D341Med (cell line): ENCODE results near the gene ST6GALNAC1.
A peak's percentile ranks its signal among the peaks of the same experiment; 100 is the strongest.
"Not testable (repeated sequence)": the region's sequence is repeated elsewhere in the genome, so short reads cannot be mapped to it uniquely, and the experiment has no call there.

ENCODE experiments used
- DNase-seq: peaks from one replicate; pipeline ENCODE4 v3.0.0; 2012; ENCODE audit warnings: low spot score

The ST6GALNAC1 gene

GRCh38 chr17:76642032-76642561 lies 1.5 kb downstream of the ST6GALNAC1 start:
- no peak for DNase-seq

DNA sequence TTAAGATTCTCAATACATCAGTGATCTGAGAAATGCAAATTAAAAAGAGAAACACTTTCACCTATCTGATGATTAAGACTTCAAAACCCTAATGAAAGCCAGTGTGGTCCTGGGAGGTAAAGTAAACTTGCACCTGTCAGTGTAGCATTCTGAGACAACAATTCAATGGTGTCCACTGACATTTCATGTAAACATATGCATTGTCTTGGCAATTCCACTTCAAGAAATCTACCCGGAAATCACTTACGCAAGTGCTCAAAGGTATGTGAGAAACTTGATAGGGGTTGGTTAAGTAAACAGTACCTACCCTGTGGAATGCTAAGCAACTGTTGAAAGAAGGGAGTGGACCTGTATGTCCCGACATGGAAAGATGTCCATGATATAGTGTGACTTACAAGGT lies 2.1 kb downstream of the ST6GALNAC1 start:
- DNase-seq, result no peak

GRCh38 chr17:76640550-76641380 lies 2.8 kb downstream of the ST6GALNAC1 start:
- DNase-seq, result no peak

DNA sequence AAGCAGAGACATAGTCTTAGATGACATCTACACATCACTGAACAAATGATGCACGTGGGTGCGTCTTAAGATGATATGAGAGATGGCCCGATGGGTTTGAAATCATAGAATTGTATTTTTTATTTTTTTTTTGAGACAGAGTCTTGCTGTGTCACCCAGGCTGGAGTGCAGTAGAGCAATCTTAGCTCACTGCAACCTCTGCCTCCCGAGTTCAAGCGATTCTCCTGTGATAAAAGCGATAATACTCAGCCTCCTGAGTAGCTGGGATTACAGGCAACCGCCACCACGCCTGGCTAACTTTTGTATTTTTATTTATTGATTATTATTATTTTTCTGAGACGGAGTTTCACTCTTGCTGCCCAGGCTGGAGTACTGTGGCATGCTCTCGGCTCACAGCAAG lies 5.3 kb downstream of the ST6GALNAC1 start:
- no peak for DNase-seq

DNA sequence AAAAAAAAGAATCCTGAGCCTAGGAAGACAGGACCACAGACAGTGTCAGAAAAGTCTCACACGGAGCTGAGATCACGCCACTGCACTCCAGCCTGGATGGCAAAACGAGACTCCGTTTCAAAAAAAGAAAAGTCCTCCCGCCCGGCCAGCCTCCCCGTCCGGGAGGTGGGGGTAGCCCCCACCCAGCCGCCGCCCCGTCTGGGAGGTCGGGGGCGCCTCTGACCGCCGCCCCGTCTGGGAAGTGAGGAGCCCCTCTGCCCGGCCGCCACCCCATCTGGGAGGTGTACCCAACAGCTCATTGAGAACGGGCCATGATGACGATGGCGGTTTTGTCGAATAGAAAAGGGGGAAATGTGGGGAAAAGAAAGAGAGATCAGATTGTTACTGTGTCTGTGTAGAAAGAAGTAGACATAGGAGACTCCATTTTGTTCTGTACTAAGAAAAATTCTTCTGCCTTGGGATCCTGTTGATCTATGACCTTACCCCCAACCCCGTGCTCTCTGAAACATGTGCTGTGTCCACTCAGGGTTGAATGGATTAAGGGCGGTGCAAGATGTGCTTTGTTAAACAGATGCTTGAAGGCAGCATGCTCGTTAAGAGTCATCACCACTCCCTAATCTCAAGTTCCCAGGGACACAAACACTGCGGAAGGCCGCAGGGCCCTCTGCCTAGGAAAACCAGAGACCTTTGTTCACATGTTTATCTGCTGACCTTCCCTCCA lies 6.9 kb downstream of the ST6GALNAC1 start:
- DNase-seq, result not testable (repeated sequence)

- no peak for DNase-seq
Measured at GRCh38 chr17:76635659-76636360, 7.7 kb downstream of the ST6GALNAC1 start.

- no peak for DNase-seq
Measured at GRCh38 chr17:76635039-76635438, 8.5 kb downstream of the ST6GALNAC1 start.

DNA sequence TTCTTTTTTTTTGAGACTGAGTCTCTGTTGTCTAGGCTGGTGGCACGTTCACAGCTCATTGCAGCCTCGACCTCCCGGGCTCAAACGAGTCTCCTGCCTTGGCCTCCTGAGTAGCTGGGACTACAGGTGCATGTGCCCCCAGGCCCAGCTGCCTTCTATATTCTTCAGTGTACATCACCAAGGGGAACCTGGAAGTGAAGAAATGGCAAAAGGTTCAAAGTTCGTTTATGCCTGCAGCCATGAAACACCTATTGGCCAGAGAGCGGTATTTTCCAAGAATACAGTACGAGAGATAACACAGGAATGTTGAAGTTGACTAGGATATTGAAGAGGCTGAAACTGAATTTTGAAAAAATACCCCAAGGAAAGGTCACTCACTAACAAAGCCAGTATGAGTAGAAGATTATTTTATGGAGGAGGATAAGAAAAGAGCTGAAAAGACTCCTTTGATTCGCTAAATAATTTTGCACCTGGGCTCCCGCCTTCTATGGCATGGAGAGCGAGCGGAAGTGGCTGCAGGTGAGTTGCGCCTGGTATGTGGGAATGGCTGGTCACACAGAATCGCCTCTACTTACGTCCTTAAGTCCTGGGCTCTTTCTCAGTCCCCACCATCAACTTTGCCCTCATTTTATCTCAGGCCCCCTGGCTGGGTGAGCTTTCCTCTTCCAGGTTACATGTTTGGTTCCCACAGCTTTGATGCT lies 9.8 kb downstream of the ST6GALNAC1 start:
- no peak for DNase-seq

- no peak for DNase-seq
Measured at GRCh38 chr17:76631821-76632565, 11.6 kb downstream of the ST6GALNAC1 start.

DNA sequence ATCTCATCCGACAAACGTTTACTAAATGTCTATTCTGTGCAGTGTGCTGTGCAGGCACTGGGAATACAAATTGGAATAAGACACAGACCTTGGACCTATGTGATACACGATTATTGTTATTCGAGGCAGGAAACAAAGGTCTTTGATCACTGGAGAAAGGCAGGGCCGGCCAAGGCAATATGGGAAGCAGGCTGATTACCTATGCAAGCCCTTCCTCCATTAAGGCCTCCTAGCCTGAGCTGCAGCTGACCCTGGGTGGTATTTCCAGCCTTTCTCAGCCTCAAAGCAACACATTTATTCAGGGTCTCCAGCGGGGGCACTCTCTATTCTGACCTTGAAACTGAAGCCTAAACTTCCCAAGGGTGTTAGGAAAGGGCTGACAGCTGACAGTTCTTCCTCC lies 13.4 kb downstream of the ST6GALNAC1 start:
- no peak for DNase-seq

DNA sequence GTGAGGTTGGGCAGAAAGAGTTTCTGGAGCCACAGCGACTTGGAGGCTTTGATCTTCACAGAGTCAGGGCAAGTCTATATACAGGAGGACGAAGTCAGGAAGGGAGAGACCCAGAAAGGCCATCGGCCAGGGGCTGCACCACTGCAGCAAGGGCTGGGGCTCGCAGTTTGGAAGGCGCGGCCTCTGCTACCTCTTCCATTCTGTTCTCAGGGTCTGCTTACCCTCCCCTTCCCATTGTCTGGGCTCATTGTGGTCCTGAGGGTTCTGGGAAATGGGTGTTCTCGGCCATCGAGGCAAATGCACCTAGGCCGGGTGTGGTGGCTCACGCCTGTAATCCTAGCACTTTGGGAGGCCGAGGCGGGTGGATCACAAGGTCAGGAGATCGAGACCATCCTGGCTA lies 16.0 kb downstream of the ST6GALNAC1 start:
- DNase-seq, result no peak

DNA sequence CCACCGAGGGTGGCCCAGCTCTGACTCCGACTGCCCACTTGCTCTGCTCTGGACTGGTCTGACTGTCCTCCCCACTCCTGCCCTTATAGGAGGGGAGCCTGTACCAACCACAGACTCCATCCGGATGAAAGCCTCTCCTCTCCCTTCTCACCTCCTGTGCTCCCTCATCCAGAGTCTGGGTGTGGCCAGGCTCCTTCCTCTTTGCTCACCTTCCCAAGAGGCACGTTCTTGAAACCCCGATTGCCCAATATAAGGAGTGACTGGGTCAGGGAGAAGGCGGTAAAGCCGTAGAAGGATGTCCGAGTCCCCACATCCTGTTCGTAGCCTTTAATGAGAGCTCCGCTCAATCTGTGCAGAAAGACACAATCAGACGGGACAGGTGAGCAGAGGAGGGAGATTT lies 17.1 kb downstream of the ST6GALNAC1 start:
- no peak for DNase-seq

GRCh38 chr17:76625496-76625895 lies 18.1 kb downstream of the ST6GALNAC1 start:
- no peak for DNase-seq

DNA sequence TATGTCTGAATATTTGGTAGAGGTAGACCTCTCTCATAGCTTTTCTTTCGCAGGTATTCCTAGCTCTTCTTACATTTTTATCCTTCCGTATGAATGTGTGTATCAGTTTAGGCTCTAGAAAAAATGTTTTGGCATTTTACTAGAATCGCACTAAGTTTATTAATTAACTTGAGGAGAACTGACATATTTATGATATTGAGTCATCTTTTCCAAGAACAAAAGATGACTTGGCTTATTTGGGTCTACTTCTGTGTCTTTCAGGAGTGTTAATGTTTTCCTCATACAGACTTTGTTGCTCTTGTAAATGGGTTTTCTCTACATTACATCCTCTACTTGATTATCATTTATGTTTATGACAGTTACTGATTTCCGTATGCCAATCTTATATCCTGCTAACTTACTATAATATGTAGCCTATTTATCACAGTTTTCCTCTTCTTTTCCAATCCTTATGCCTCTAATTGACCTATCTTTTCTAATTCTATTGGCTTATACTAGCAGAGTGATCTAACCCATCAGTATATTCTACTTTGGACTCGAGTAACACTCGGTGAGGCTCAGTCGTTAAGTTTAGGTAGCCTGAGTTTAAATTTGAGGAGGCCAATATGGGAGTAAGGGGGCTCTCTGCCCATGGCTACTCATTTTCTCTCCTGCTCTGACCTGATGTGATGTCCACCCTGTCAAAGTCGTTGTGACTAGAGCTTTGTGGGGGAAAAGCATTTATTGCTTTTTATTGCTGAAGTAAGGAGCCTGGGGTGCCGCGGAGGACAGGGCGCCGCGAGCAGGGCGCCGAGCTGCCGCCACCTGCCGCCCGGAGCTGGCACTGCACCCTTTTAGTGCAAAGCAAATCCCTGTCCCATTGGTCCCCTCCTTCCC lies 20.0 kb downstream of the ST6GALNAC1 start:
- DNase-seq, result peak; percentile 96

- DNase-seq, result no peak
Measured at GRCh38 chr17:76617838-76618237, 25.7 kb downstream of the ST6GALNAC1 start.

GRCh38 chr17:76614912-76615617 lies 28.5 kb downstream of the ST6GALNAC1 start:
- no peak for DNase-seq

DNA sequence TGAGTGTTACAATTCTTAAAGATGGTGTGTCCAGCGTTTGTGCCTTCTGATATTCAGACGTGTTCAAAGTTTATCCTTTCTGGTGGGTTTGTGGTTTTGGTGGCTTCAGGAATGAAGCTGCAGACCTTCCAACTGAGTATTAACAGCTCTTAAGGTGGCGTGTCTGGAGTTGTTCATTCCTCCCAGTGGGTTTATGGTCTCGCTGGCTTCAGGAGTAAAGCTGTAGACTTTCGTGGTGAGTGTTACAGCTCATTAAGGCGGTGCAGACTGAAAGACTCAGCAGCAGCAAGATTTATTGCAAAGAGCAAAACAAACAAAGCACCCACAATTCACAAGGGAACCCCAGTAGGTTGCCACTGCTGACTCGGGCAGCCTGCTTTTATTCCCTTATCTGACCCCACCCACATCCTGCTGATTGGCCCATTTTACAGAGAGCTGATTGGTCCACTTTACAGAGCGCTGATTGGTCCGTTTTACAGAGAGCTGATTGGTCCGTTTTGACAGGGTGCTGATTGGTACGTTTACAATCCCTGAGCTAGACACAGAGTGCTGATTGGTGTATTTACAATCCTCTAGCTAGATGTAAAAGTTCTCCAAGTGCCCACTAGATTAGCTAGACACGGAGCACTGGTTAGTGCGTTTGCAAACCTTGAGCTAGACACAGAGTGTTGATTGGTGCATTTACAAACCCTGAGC lies 29.3 kb downstream of the ST6GALNAC1 start:
- not testable (repeated sequence) for DNase-seq

DNA sequence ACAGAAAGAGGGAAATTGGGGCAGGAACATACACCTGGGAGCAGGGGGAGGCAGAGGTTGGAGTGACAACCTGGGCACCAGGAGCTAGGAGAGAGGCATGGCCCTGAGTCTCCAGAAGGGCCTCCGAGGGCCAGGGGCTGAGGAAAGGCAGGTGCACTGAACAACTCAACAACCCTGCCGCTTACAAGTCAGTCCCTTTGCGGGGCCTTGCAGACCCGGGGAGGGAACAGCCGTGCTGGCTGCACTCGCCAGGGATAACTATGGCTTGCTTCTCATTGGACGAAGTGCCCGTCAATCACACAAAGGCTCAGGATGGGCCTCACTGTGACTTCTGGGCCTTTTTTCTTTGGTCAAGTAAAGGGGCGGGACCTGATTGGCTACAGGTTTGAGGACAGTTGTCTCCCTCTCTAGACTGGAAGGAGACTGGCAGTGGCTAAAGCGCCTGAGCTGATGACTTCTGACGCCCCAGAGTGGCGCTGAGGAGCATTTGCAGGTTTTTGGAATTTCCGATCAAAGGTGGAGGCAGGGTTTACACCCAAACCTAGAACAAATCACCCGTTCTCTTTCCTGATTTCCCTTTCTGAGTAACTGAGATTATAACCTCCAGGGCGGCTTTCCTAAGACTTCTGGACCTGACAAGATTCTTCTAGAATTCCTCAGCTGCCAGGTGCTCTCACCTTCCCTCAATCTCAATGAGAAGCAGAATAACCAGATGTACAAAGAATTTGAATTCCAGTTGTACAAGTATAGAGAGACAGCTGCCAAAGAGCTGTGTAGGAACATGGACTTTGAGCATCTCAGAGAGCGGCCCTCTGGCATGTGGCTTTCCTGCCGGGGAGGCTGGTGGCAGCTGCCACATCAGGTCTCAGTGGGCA lies 30.3 kb downstream of the ST6GALNAC1 start:
- DNase-seq, result no peak
